CD4-positive, alpha-beta T cell treated with Interleukin-2 at 100 ng/mL for 4 hours (primary cell): Measurements from ENCODE around the gene M1AP.
"Not testable (repeated sequence)": the region's sequence is repeated elsewhere in the genome, so short reads cannot be mapped to it uniquely, and the experiment has no call there.

Experiments
- DNase-seq: peaks from one replicate; pipeline ENCODE4 v3.0.0-alpha.2; 2020; ENCODE audit warnings: low spot score

The M1AP gene

DNA sequence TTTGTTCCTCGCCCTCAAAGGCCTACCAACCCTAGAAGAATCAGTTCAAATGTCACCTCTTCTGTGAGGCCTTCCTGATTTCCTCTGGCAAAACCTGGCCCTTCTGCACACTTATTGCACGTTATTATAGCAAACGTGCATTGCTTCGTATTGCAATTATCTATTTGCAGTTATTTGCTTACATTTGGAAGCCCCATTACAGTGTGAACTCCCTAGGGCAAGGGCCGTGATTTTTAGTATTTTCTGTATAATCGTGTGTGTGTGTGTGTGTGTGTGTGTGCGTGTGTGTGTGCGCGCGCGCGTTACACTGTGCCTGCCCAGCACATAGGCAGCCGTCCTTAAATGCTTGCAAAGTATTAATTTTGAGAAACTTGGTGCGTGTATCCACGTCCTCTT is 5.5 kb upstream of the M1AP start:
- DNase-seq = no peak

DNA sequence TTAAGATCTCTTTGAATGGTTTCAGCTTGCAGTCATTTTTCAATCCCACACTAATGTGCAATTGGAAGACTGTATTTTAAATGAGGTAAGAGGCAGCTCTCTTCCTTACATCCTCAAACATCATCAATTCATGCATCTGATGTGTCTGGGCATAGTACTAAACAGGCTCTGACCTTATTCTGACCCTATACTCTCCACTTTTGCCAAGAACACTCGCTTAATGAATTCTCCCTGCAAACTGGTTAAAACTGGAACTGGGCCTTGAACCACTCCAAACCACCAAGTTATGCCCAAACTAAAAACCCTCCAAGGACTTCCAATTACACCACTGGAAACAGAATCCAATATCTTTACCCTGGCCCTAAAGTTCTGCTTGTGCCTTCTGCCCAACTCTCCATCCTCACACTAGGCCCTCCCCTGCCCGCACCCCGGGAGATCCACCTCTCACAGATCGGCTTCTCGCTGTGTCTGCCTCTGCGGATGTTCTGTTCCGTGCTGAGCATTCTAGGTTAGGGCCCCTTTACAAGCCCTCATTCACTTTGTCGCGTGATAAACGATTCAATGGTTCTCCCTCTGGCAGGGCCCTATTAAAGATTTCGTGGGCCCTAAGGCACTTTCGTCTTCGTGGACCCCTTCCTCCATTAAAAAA is 1.2 kb downstream of the M1AP start:
- no peak for DNase-seq

DNA sequence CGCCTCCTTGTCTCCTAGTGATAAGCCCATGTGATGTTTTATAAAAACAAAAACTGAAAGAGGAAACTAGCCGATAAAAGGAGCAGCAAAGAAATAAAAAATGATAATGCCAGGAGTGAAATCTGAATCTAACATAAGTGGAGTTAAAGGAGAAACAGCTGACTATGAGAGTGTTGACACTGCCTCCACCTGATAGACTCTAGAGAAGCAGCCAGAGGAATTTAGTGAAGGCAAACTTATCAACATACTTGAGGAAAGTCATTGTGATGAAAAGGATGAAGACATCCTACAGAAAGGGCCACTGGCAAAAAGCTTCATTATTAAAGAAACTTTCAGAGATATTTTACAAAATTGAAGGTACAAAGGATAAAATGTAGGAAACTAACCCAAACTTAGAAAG is 1.9 kb downstream of the M1AP start:
- no peak for DNase-seq

DNA sequence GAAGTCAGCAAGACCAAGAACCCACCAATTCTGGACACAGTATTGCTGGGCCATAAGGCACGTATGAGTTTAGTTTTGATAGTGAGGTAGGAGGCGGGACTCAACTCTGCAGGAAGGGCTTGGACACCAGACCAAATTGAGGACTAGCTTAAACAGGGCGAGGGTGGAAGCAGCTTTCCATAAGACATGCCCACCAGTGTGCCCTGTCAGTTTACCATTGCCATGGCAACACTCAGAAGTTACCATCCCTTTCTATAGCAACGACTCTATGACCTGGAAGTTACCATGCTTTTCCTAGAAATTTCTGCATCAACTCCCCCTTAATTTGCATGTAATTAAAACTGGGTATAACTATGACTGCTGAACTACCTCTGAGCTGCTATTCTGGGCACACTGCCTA is 2.8 kb downstream of the M1AP start:
- no peak for DNase-seq

GRCh38 chr2:74639550-74639949 is 8.6 kb downstream of the M1AP start:
- no peak for DNase-seq

DNA sequence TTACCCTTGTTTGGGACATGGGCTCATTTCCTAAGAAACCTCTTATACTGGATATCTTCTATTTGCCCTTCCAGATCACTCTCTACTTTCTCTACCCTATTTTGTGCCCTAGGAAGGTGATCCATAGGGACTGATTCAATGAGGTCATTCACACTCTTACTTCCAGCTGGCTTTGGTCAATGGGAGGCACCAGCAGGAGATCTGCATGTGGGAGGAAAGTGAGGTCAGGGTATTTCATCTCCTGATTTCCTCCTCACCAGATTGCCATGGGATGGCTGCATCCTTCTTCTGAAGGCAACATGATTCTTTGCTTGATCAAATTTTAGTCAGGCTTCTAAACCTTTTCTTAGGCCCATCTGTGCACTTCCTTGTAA is 15.2 kb downstream of the M1AP start:
- no peak for DNase-seq

DNA sequence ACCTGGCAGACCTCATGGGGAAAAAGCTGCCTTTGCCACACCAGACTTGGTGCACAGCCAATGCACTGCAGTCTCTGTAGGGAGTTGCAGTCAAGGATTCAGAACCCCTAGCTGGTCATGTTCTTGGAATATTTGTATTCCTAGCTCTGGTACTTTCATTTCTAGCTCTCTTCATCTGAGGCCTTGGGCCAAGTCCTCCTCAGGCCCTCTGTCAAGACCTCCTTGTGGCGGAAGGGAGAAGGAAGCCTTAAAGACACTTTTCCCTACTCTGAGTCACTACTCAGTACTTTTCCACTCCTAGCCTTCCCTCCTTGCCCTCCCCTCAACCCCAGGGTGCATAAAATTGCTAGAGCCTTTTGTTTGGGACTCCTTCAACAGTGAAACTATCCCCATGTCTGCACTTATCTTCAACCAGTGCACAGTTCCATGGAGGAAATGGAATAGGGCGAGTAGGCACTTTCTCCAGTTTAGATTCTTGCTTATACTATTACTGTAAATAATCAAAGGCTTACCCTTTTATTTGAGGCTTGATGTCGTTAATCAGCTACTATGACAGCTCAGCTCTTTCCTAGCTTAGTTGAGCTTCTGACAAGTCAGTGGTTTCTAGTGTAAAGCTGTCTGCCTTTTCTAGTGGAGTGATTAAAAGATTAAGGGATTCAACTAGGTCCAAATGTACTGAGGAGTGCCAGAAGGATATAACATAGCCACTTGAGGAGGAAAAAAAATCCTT is 15.8 kb downstream of the M1AP start:
- DNase-seq = no peak

DNA sequence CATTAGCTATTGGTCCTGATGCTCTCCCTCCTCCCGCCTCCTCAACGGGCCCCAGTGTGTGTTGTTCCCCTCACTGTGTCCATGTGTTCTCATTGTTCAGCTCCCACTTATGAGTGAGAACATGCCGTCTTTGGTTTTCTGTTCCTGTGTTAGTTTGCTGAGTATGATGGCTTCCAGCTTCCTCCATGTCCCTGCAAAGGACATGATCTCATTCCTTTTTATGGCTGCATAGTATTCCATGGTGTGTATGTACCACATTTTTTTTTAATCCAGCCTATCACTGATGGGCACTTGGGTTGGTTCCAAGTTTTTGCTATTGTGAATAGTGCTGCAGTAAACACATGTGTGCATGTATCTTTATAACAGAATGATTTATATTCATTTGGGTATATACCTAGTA is 17.7 kb downstream of the M1AP start:
- not testable (repeated sequence) for DNase-seq

DNA sequence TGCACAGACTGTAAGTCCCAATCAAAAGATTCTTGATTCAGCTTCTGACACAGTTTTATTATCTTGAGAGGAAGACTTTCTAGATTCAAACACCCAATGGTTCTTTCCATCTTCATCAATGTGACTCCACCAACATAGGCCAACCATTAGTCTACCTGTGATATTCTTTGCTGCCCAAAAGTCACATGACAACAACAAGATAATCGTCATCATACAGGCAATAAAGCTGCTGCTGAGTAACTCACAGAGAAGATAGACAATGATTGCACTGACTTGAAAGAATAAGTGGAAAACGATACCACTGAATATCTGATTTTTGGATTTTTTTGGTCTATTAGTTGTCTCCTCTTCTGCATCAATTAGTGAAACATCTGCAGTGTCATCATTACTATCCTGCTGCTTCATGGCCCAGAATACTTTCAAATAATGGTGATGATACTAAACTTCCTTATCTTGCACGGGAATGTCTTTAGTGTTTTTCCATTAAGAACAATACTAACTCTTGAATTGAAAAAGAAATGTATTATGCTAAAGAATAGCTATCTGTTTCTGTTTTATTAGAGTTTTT is 19.5 kb downstream of the M1AP start:
- no peak for DNase-seq

DNA sequence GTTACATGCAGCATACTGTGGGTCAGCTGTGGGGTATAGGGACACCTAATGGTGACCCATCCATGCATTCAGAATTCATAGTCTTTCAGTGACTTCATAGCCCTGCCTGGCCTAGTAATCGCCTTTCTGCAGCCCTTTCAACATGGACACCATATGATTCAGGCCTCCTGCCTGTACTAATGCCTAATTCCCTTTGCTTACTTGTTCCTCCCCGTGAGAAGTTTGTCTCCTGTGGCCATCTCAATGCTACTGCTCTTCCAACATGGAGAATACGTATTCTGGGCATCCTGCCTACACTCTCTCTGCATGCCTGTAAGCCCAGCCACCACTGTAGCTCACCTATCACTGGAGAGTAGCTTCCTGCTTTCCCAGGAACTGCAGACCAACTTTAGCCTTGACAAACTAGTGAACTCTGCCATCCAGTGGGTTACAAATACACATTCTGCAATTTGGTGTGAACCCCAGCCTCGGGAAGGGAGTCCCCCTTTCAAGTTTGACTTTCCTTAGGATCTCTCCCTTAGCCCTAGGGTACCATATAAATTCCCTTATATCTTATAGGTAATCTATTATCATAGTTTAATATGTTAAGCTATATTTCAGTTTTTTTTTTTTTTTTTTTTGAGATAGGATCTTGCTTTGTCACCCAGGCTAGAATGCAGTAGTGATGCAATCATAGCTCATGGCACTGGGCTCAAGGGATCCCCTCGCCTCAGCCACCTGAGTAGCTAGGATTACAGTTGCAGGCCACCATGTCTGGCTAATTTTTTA is 22.3 kb downstream of the M1AP start:
- DNase-seq = no peak

- no peak for DNase-seq
Measured at GRCh38 chr2:74620671-74621070, 27.5 kb downstream of the M1AP start.

- no peak for DNase-seq
Measured at GRCh38 chr2:74619651-74620297, 28.4 kb downstream of the M1AP start.

GRCh38 chr2:74618410-74619083 is 29.6 kb downstream of the M1AP start:
- DNase-seq = no peak

DNA sequence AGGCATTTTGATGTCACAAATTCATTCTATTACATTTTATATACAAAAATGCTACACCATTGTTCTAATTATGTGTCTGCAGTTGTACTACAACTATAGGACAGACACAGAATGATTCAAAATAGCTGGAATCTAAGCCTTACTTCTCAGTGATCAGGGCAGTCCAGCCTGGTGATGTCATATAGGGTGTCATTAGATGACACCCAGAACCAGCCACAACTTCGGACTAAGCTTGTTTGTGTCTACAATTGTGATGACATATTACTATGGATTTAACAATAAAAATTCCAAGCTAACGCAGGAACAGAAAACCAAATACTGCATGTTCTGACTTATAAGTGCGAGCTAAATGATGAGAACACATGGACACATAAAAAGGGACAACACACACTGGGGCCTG is 31.0 kb downstream of the M1AP start:
- DNase-seq = no peak

GRCh38 chr2:74606927-74607326 is 41.2 kb downstream of the M1AP start:
- DNase-seq = no peak

DNA sequence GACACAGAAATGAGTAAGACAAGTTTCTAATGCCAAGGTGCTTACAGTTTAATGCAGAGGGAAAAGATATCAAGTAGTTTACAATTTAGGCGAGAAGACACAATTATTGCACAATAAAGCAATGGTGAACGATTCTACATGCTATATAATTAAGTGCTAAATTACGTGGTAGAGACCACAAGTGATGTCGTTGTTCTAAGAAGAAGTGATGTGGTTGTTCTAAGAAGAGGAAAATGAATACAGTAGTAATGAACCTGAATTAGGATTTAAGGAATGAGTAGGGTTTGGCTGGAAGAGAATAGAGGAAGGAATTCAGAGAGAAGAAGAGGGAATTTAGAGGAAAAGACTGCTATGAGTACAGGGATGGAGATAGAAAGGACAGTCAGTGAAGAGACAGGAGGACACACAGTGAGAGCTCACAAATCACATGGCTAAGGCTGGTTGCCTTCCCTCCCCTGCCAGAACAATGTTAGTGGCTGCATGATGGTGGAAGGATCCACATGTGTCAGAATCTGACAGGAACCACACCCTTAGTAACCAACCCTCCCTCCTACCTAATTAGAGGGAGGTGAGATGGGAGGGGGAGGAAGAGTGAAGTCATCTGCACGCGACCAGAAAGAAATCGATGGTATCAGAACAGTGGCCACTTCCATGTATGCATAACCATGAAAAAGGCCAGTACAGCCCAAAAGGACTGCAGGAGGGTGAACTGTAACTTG is 44.7 kb downstream of the M1AP start:
- no peak for DNase-seq

GRCh38 chr2:74602586-74603281 is 45.4 kb downstream of the M1AP start:
- DNase-seq = no peak

GRCh38 chr2:74599676-74600075 is 48.5 kb downstream of the M1AP start:
- DNase-seq = no peak

DNA sequence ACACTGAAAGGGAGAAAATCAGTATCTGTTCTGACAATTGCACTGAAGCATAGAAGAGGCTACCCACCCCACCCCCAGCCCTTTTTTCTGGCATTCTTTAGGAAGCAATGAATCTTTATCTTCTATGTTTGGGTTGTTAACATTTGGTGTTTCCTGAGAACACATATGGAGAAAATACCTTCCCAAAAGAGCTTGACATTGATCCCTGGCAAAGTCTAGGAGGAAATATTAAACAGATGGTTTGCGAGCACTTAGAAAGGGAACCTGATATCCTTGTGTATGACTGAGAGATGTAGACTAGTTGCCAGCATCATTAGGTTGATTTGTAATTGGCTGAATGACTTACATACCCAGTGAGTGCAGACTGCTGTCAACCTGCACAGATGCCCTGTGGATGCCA is 50.7 kb downstream of the M1AP start:
- DNase-seq = no peak

DNA sequence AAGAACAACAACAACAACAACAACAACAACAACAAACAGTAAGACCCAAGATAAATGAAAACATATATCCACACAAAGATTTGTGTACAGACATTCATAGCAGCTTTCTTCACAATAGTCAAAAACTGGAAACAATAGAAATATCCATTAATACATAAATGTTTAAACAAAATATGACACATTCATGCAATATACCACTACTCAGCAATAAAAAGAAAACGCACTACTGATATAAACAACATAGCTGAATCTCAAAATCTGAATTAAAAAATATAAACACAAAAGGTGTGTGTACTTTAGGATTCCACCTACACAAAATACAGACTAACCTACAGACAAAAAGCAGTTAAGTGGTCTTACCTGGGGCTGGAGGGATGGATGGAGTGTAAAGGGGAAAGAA is 51.5 kb downstream of the M1AP start:
- no peak for DNase-seq
